ENCODE measurements around the gene EDN3.
"Not testable (repeated sequence)": the region's sequence is repeated elsewhere in the genome, so short reads cannot be mapped to it uniquely, and the experiment has no call there.

EDN3 gene

DNA sequence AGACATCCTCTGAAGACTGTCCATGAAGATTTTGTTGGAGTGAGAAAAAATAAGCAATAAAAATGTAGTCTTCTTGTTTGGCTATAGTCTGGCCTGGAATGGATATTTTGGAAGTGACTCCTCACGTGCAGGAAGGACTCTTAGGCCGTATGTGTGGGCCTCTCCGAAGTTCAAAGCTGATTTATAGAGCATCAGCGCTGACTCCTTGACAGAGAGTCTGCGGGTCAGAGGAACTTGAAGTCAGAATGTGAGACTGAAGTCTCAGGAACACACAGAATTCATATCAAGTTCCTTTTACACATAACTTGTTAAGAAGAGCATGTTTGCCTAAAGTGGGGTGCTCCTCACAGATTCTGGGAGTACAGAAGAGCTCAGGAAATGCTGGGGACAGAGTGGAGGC lies 36.1 kb downstream of the EDN3 start:
- DNase-seq (ENCODE audit: low read depth in 2 of 2) = no peak

DNA sequence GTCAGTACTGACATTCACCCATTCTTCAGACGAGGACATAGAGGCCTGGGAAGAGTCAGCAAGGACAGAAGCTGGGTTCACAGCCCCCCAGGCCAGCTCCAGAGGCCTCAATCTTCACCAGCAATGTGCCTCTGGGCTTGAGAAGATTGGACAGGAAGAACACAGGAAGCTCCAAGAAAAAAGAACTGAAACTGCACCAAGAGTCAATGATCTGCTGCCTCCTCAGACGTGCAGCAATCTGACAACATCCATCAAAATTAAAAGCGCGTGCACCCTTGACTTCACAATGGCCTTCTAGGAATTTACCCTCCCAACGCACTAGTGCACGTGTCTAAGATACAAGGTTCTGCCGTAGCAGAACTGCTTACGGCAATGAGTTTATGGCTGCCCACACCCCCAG lies 38.0 kb downstream of the EDN3 start:
- DNase-seq (ENCODE audit: low read depth in 2 of 2) = not testable (repeated sequence)

- no peak for DNase-seq (ENCODE audit: low read depth in 2 of 2)
These were observed 39.9 kb downstream of the EDN3 start for GRCh38 chr20:59340201-59340885.

- DNase-seq (ENCODE audit: low read depth in 2 of 2) = not testable (repeated sequence)
These were observed 41.0 kb downstream of the EDN3 start for GRCh38 chr20:59341285-59342022.

DNA sequence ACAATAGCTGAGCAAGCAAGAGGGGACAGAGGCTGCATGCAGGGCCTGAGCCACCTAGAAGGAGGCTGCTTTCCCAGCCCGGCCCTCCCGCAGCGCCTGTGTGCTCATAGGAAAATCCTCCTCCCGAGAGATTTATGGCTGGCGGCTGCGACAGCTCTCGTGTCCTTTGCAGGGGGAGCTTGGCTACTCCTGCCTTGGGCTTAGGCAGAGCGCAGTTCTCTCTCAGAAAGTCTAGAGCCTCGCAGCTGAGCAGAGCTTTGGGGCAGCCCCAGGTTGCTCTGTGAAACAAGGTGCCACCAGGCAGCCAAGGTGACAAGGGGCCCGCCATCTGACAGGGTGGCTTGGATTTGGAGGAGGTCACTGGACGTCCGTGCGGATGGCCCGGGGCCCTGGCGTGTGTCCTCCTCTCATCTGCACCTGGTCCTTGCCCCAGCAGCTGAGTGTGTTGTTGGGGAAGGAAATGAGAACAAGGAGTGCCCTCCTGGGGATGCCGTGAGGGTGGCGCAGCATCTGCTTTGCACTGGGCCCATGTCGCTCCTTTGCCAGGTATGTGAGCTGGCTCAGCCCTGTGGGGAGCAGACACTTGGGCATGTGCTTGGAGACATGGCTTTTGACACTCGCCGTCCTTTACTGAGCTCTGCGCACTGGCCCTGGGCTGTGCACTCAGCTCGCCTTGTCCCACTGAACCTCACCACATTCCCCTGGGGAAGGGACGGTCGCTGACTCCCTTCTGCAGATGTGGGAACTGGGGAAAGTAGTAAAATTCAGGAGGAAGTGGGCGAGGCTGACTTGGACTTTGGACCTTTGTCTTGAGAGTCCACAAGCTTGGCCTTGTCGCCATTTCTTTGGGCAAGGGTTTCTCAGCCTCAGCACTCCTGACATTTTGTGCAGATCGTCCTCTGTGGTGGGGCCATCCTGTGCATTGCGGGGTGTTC lies 41.9 kb downstream of the EDN3 start:
- DNase-seq (ENCODE audit: low read depth in 2 of 2) = no peak

- DNase-seq (ENCODE audit: low read depth in 2 of 2) = no peak
These were observed 45.6 kb downstream of the EDN3 start for GRCh38 chr20:59346061-59346460.

DNA sequence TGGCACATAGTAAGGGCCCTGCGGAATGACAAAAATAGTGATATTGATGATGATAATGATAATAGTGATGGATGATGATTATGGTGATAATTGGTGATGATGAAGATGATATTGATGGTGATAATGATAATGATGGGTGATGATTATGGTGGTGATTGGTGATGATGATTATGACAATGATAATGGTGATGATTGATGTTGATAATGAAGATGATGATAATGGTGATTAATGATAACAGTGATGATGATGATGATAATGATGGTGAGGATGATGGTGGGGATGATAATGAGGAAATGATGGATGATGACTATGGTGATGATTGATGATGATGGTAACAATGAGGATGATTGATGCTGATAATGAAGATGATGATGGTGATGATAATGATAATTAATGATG lies 48.9 kb downstream of the EDN3 start:
- DNase-seq (ENCODE audit: low read depth in 2 of 2) = no peak

GRCh38 chr20:59350330-59351156 lies 50.1 kb downstream of the EDN3 start:
- DNase-seq (ENCODE audit: low read depth in 2 of 2) = no peak

DNA sequence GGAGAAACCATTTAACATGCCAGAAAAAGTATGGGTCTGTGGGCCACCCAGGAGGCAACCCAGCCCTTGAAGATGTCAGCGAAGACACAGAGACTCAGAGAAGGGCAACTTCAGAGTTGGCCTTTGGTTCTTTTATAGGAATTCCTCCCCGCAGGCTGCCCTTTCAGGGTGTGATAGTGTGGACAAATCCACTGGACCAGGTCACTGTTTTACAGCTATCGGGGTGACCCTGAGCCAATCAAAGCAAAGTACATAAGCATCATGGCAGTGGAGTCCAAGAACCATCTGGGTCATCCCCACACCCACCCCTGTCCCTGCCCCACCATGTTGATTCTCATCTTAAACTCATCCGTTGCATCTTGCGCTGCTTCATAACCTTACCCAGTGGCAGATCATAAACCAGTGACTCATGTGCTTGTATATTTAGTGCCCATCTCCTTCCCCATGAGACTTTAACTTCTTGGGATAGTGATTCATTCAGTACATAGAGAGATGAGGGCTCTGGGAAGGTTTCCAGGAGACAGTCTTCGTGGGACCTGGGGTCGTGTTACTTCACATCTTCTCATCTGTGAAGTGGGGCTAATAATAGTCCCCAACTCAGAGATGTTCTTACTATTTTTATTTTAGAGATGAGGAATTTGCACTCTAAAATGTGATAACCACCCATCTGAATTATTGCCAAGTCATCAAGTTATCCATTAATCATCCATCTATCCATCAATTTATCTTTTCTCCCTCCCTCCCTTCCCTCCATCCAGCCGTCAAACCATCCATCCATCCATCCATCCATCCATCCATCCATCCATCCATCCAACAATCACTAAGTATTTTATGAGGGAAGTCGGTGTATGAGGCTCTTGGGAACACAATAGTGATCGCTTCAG lies 51.0 kb downstream of the EDN3 start:
- no peak for DNase-seq (ENCODE audit: low read depth in 2 of 2)

DNA sequence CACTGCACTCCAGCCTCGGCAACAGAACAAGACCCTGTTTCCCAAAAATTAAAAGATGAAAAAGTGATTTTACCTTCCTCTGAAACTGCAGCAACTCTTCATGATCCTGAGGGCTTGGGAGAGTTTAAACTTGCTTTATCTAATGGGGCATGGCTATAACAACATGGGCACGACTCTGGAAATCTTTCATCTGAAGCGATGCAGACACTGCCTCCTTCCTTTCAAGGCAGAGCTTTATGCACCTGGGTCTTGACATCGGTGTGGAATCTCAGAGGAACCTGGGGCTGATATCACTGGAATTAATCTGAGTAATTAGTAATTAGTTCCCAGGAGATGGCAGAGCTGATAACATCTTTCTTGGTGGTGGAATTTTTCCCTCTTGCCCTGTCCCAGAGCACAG lies 52.1 kb downstream of the EDN3 start:
- DNase-seq (ENCODE audit: low read depth in 2 of 2) = no peak

DNA sequence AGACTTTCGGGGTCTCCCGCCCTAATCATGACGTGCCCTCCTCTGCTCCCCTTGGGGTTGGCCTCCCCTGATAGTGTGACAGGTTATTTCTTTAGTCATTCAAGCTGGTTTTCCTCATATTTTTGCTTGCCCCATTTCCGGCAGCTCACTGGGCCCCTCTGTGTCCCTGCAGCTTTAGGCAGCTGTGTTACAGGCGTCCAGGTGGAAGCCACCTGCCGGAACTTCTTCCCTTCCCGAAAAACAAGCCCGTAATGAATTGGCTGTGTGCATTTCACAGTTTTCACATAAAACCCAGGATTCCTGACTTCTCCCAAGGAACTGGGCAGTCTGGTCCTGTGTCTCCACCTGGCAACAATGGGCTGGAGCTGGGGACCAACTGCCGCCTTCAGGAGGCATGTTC lies 52.6 kb downstream of the EDN3 start:
- no peak for DNase-seq (ENCODE audit: low read depth in 2 of 2)

DNA sequence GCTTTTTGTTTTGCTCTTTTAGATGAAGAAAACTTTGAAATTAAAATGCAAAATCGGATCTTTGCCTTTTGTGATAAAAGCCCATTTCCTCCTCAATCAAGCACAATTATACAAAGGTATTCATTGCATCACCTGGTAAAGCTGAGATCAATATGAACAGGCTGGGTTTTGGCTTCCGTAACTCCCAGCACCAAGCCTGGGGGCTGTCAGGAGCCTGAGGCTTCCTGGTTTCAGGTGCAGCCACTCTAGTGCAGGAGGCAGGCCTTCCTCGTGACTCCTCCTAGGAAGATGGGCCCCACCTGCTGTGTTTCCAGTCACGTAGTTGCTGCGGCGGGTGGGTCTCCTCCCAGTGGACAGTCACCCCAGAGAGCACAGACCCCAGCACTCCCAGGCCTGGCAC lies 54.0 kb downstream of the EDN3 start:
- no peak for DNase-seq (ENCODE audit: low read depth in 2 of 2)

DNA sequence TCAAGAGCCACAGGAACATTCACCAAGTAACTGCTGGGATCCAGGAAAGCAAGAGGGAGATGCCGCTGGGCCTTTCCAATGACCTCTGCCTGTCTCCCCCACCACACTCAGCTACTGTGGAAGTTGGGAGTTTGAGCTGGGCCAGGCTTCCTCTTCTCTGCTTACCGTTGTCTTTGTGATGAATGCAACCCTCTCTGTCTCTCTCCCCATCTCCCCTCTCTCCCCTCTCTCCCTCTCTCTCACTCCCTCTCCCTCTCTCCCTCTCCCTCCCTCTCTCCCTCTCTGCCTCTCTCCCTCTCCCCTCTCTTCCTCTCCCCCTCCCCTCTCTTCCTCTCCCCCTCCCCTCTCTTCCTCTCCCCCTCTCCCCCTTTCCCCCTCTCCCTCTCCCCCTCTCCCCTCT lies 54.8 kb downstream of the EDN3 start:
- no peak for DNase-seq (ENCODE audit: low read depth in 2 of 2)

DNA sequence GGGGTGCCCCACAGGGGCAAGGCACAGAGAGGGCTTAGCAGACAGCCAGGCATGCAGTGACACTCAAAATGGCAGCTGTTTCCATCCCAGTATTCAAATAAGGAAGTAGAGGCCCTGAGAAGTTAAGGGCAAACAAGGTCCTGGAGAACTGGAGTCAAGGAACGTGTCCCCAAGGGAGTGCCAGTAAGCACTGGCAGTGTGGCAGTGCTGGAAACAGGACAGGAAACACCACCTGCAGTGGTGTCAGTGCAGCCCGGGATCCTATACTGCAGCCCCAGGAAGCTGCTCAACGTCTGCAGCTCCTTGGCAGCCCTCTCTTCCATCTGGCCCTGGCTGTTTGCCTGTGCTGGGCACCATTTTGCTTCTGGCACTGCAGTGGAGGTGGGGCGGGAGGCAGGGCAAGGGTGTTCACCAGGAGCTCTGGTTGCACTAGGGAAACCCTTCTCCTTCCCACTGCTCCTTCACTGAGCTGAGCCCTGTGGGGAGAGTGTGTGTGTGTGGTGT lies 56.3 kb downstream of the EDN3 start:
- DNase-seq (ENCODE audit: low read depth in 2 of 2) = no peak

GRCh38 chr20:59358793-59359192 lies 58.4 kb downstream of the EDN3 start:
- DNase-seq (ENCODE audit: low read depth in 2 of 2) = not testable (repeated sequence)

- DNase-seq (ENCODE audit: low read depth in 2 of 2) = no peak
These were observed 59.7 kb downstream of the EDN3 start for GRCh38 chr20:59359906-59360725.

GRCh38 chr20:59360934-59361333 lies 60.5 kb downstream of the EDN3 start:
- DNase-seq (ENCODE audit: low read depth in 2 of 2) = no peak

GRCh38 chr20:59361411-59361810 lies 61.0 kb downstream of the EDN3 start:
- no peak for DNase-seq (ENCODE audit: low read depth in 2 of 2)

GRCh38 chr20:59363101-59363500 lies 62.7 kb downstream of the EDN3 start:
- no peak for DNase-seq (ENCODE audit: low read depth in 2 of 2)

All from stimulated activated CD8-positive, alpha-beta memory T cell treated with anti-CD3 and anti-CD28 coated beads, Interleukin-15, amount 100 ng/mL, for 4 hours (primary cell).